ENCODE measurements around the gene EI24. TPM values are rescaled to one million over a fixed set of nuclear protein-coding genes. Genes with fewer than 3 reads are reported as not detected.
A peak's percentile ranks its signal among the peaks of the same experiment; 100 is the strongest.

EI24 gene
- total and polyA plus RNA-seq, 9 of the 15 experiments (the other 6 are each of a cell fraction or from before 2014, with no cell fraction given) = 50.4 to 260 (median 168) TPM

- in situ Hi-C loops (cut with MboI) (no loop called here), intact Hi-C loops (cut with micrococcal nuclease) (loop anchor here (1.0 to 5.0 kb wide), 3 partner anchors 22 to 57 kb away; partner anchors contain the start of genes CHEK1 and STT3A)
- ATAC-seq (peak; percentile 9; the same call in 2 of the 3 replicates), DNase-seq (ENCODE audit: extremely low read depth in 1 of 4, low spot score in 3 of 4) (peak in 1 of 4 experiments; percentile 32), FAIRE-seq (no peak)
- WGBS (ENCODE audit: insufficient coverage, low coverage, missing lambda C conversion rate) = 2% methylated on average over 9 of the region's 9 CpGs
- Histone ChIP-seq H3K4me2 (ENCODE audit: insufficient read depth, low read length) (peak overlapping the region; percentile 94), H3K36me3 (ENCODE audit: control insufficient read depth, insufficient read depth, low read length) (peaks cover 37% of the 10 kb centered on the region), H3K27ac (ENCODE audit: extremely low read depth, low read depth, low read length) (peak overlapping the region; percentile 84), H3K9ac (ENCODE audit: insufficient read depth in 1 of 2, low read depth in 2 of 2, low read length in 2 of 2) (peak overlapping the region; percentile 89 to 99), H3K9me3 (replicated peaks; ENCODE audit: control insufficient read depth, insufficient read depth, low read depth, low read length) (no peaks in the 10 kb centered on the region), H3K4me3 (peak overlapping the region; percentile 88), H3K79me2 (ENCODE audit: control insufficient read depth, insufficient read depth, low read length) (peaks cover 40% of the 10 kb centered on the region), H4K20me1 (replicated peaks; ENCODE audit: control insufficient read depth, insufficient read depth, low read length) (no peaks in the 10 kb centered on the region), H3K9me1 (ENCODE audit: control insufficient read depth, insufficient read depth, low read length) (no peaks in the 10 kb centered on the region), H3K4me1 (replicated peaks in 1 of 2; ENCODE audit: control insufficient read depth in 2 of 2, insufficient read depth in 2 of 2, low read length in 2 of 2) (peaks cover 12 to 17% of the 10 kb centered on the region in 2 experiments; a peak in 4 of 5 replicates), H3K27me3 (ENCODE audit: control insufficient read depth in 2 of 2, insufficient read depth in 2 of 2, low read length in 2 of 2) (no peaks in the 10 kb centered on the region), H2AFZ (ENCODE audit: low read depth, low read length) (peak overlapping the region; percentile 98)
- ChIA-PET POLR2A (interaction anchor here (0.6 to 2.4 kb wide), 23 partner anchors 9 to 115 kb away, joined by 3 to 15 read pairs (median 4); partner anchors contain the start of genes CHEK1 and STT3A), CTCF (ENCODE audit: low intra/inter-chr PET ratio) (no interaction called here)
- TSS peak; percentile 59 for BruUV-seq (replicated peaks)
- TF ChIP-seq ZNF589 (CRISPR knock-in tag; IDR thresholded peaks at IDR 0.05; ENCODE audit: low read depth) = no peak
- TF ChIP-seq ZNF507 (tag; conservative IDR thresholded peaks at IDR 0.05) = no peak
- peak; percentile 19 for TF ChIP-seq DACH1 (IDR thresholded peaks at IDR 0.05; ENCODE audit: partially characterized antibody)
- TF ChIP-seq HDAC1 (IDR thresholded peaks at IDR 0.05) = 0 out of 4 replicates have a peak, but pooled peaks of 1 of the 2 experiments have one; percentile 11
- TF ChIP-seq NFRKB (IDR thresholded peaks at IDR 0.05; ENCODE audit: low read depth) = 0 out of 2 replicates have a peak, but pooled peaks have one; percentile 31
- peak; percentile 43 for TF ChIP-seq TAF9B (IDR thresholded peaks at IDR 0.05; ENCODE audit: partially characterized antibody)
- TF ChIP-seq FIP1L1 (IDR thresholded peaks at IDR 0.05; ENCODE audit: low read depth, low read length, poor library complexity, severe bottlenecking) = no peak
- no peak for TF ChIP-seq PYGO2 (tag; IDR thresholded peaks at IDR 0.05)
- TF ChIP-seq FOXK2 (conservative IDR thresholded peaks at IDR 0.05 in 1 of 2, IDR thresholded peaks at IDR 0.05 in 1 of 2; ENCODE audit: low read depth in 2 of 2) = 0 out of 4 replicates have a peak, but pooled peaks of 1 of the 2 experiments have one; percentile 21
- TF ChIP-seq KDM1A (IDR thresholded peaks at IDR 0.05) = peak in 1 of 2 experiments; percentile 6; a peak in 1 of 4 replicates
- TF ChIP-seq SIN3B (IDR thresholded peaks at IDR 0.05; ENCODE audit: low read depth) = no peak
- 0 out of 2 replicates have a peak, but pooled peaks have one; percentile 7 for TF ChIP-seq CBFA2T3 (IDR thresholded peaks at IDR 0.05)
- no peak for TF ChIP-seq JUN (IDR thresholded peaks at IDR 0.05; ENCODE audit: borderline replicate concordance, low read depth, low read length)
- TF ChIP-seq JUN (CRISPR knock-in tag; IDR thresholded peaks at IDR 0.05; ENCODE audit: borderline replicate concordance) = no peak
- TF ChIP-seq MYNN (IDR thresholded peaks at IDR 0.05) = no peak
- TF ChIP-seq MYNN (CRISPR knock-in tag; IDR thresholded peaks at IDR 0.05) = no peak
- no peak for TF ChIP-seq TCF3 (CRISPR knock-in tag; IDR thresholded peaks at IDR 0.05)
- TF ChIP-seq ZEB2 (IDR thresholded peaks at IDR 0.05) = 0 out of 2 replicates have a peak, but pooled peaks have one; percentile 31
- TF ChIP-seq ZBTB2 (IDR thresholded peaks at IDR 0.05) = 0 out of 2 replicates have a peak, but pooled peaks have one; percentile 43
- TF ChIP-seq KAT7 (CRISPR knock-in tag; IDR thresholded peaks at IDR 0.05; ENCODE audit: borderline replicate concordance) = peak; percentile 51; the same call in 1 of the 2 replicates
- TF ChIP-seq BHLHE40 (IDR thresholded peaks at IDR 0.05; ENCODE audit: low read length) = no peak
- 0 out of 2 replicates have a peak, but pooled peaks have one; percentile 6 for TF ChIP-seq ZNF316 (IDR thresholded peaks at IDR 0.05)
- TF ChIP-seq PKNOX1 (IDR thresholded peaks at IDR 0.05) = peak; percentile 46
These were observed 791 bp downstream of the EI24 start for GRCh38 chr11:125569915-125570621.
